Liver (tissue), 9 donors: Measurements from ENCODE around the gene U2AF2. TPM values are rescaled to one million over a fixed set of nuclear protein-coding genes. Genes with fewer than 3 reads are reported as not detected.

Source experiments
- DNase-seq: peaks from one replicate; pipeline ENCODE4 v3.0.0-alpha.2; 2017; ENCODE audit warnings: low spot score
- H3K27ac ChIP-seq, 2 donors: one replicate each; pipeline ENCODE4 v1.7.0; 2013; ENCODE audit warnings: inconsistent platforms in 2 of 2, low read length in 2 of 2, control low read depth in 1 of 2, low read depth in 1 of 2, mild to moderate bottlenecking in 1 of 2
- H3K27me3 ChIP-seq, 4 donors: one replicate each; pipeline versions ENCODE4 v1.6.1 to v1.7.0; 2013; ENCODE audit warnings: low read length in 3 of 4, inconsistent platforms in 1 of 4, mild to moderate bottlenecking in 1 of 4, moderate library complexity in 1 of 4; ENCODE audit not compliant: control insufficient read depth in 4 of 4, insufficient read depth in 4 of 4
- H3K36me3 ChIP-seq, 4 donors: one replicate each; pipeline versions ENCODE4 v1.6.1 to v1.7.0; 2013; ENCODE audit warnings: low read length in 3 of 4, mild to moderate bottlenecking in 3 of 4, low read depth in 1 of 4, moderate library complexity in 1 of 4; ENCODE audit not compliant: control insufficient read depth in 4 of 4, insufficient read depth in 3 of 4
- H3K4me1 ChIP-seq, 4 donors: one replicate each; pipeline versions ENCODE4 v1.6.1 to v1.7.0; 2013; ENCODE audit warnings: low read length in 3 of 4, mild to moderate bottlenecking in 3 of 4, moderate library complexity in 1 of 4; ENCODE audit not compliant: control insufficient read depth in 4 of 4, insufficient read depth in 4 of 4
- H3K4me3 ChIP-seq, 3 donors: one replicate each; pipeline versions ENCODE4 v1.6.1 to v1.7.0; 2013; ENCODE audit warnings: low read length in 3 of 3, control low read depth in 1 of 3, low read depth in 1 of 3, mild to moderate bottlenecking in 1 of 3
- H3K9ac ChIP-seq, 2 donors: one replicate each; pipeline ENCODE4 v1.7.0; 2013; ENCODE audit warnings: low read length in 2 of 2, mild to moderate bottlenecking in 2 of 2, moderate library complexity in 2 of 2, control low read depth in 1 of 2, low read depth in 1 of 2
- H3K9me3 ChIP-seq, 4 donors: one replicate each; pipeline versions ENCODE4 v1.6.1 to v1.7.0; 2013; ENCODE audit warnings: low read length in 3 of 4; ENCODE audit not compliant: control insufficient read depth in 4 of 4
- ATF3 ChIP-seq: IDR thresholded peaks from 2 replicates; pipeline ENCODE4 v1.6.1; 2016; ENCODE audit warnings: antibody characterized with exemption
- CTCF ChIP-seq: fragments of 150-350 bp; IDR thresholded peaks from 2 replicates; pipeline ENCODE4 v1.5.1; 2017; ENCODE audit warnings: improper control_type of control experiment, low read depth, low read length; ENCODE audit not compliant: missing input control
- EGR1 ChIP-seq, 2 donors: IDR thresholded peaks; 2 replicates each; pipeline ENCODE4 v1.6.1; 2016 to 2018; ENCODE audit warnings: antibody characterized with exemption in 2 of 2, low read depth in 2 of 2
- FOXA1 ChIP-seq: IDR thresholded peaks from 2 replicates; pipeline ENCODE4 v1.6.1; 2016; ENCODE audit warnings: antibody characterized with exemption
- FOXA2 ChIP-seq: IDR thresholded peaks from 2 replicates; pipeline ENCODE4 v1.6.1; 2016; ENCODE audit warnings: antibody characterized with exemption
- GABPA ChIP-seq, 2 donors: IDR thresholded peaks in 1 of 2; conservative IDR thresholded peaks in 1 of 2; 2 replicates each; pipeline ENCODE4 v1.6.1; 2016; ENCODE audit warnings: antibody characterized with exemption in 2 of 2, mild to moderate bottlenecking in 1 of 2, moderate library complexity in 1 of 2
- HNF4A ChIP-seq, 2 donors: conservative IDR thresholded peaks; 2 replicates each; pipeline ENCODE4 v1.6.1; 2016; ENCODE audit warnings: antibody characterized with exemption in 2 of 2, mild to moderate bottlenecking in 2 of 2
- HNF4G ChIP-seq: IDR thresholded peaks from 2 replicates; pipeline ENCODE4 v1.6.1; 2016; ENCODE audit warnings: antibody characterized with exemption
- JUND ChIP-seq, 2 donors: IDR thresholded peaks; 2 replicates each; pipeline ENCODE4 v1.6.1; 2016; ENCODE audit warnings: antibody characterized with exemption in 2 of 2
- MAX ChIP-seq: IDR thresholded peaks from 2 replicates; pipeline ENCODE4 v1.6.1; 2016; ENCODE audit warnings: antibody characterized with exemption
- NR2F2 ChIP-seq: IDR thresholded peaks from 2 replicates; pipeline ENCODE4 v1.6.1; 2016; ENCODE audit warnings: antibody characterized with exemption
- RAD21 ChIP-seq, 2 donors: IDR thresholded peaks; 2 replicates each; pipeline ENCODE4 v1.6.1; 2016; ENCODE audit warnings: antibody characterized with exemption in 2 of 2, mild to moderate bottlenecking in 2 of 2
- REST ChIP-seq: IDR thresholded peaks from 2 replicates; pipeline ENCODE4 v1.6.1; 2016; ENCODE audit warnings: antibody characterized with exemption, mild to moderate bottlenecking
- RXRA ChIP-seq, 2 donors: IDR thresholded peaks; 2 replicates each; pipeline ENCODE4 v1.6.1; 2017 to 2018; ENCODE audit warnings: antibody characterized with exemption in 2 of 2, mild to moderate bottlenecking in 1 of 2
- SP1 ChIP-seq: IDR thresholded peaks from 2 replicates; pipeline ENCODE4 v1.6.1; 2018; ENCODE audit warnings: antibody characterized with exemption, mild to moderate bottlenecking
- TAF1 ChIP-seq: conservative IDR thresholded peaks from 2 replicates; pipeline ENCODE4 v1.6.1; 2016; ENCODE audit warnings: antibody characterized with exemption, mild to moderate bottlenecking
- YY1 ChIP-seq: IDR thresholded peaks from 2 replicates; pipeline ENCODE4 v1.6.1; 2016; ENCODE audit warnings: antibody characterized with exemption, mild to moderate bottlenecking
- ZBTB33 ChIP-seq: IDR thresholded peaks from 2 replicates; pipeline ENCODE4 v1.6.1; 2016; ENCODE audit warnings: antibody characterized with exemption
- WGBS: extraction: QIAGEN DNeasy Blood & Tissue Kit; methylation state at CpG from one replicate; pipeline ENCODE4 v1.1.7; 2013; 5-methylcytosine and 5-hydroxymethylcytosine counted together
- polyA plus RNA-seq, 2 donors: library from polyadenylated mRNA; stranded (reverse) in 1 of 2; unstranded in 1 of 2; fragments of 200-250 nt in 1 of 2; fragments of >200 nt in 1 of 2; fragmentation: Nextera tagmentation in 1 of 2; extraction: Ambion mirVana in 1 of 2; gene quantifications; one replicate each; pipeline versions ENCODE4 v1.2.1 to v1.2.3, GENCODE V29; 2013 to 2015
- total RNA-seq, 2 donors: library from RNA; depleted of rRNA; stranded (reverse); fragments of >200 nt; gene quantifications; one replicate each; pipeline ENCODE4 v1.2.3, GENCODE V29; 2014
- donor health status: healthy.
- donor health status: healthy.
- donor health status: healthy.
- donor health status: healthy.
- donor health status: healthy.

The U2AF2 gene
- total and polyA plus RNA-seq, 4 donors = 8.6 to 66.6 (median 51.2) TPM

- WGBS = 75% methylated on average over 11 of the region's 11 CpGs
- Histone ChIP-seq H3K9ac (no peak overlapping the region), H3K4me1 (peaks cover 0 to 12% (median 0%) of the 10 kb centered on the region in 4 donors), H3K4me3 (no peak overlapping the region), H3K9me3 (no peaks in the 10 kb centered on the region), H3K36me3 (peaks cover 22 to 70% (median 56%) of the 10 kb centered on the region in 4 donors), H3K27me3 (no peaks in the 10 kb centered on the region), H3K27ac (no peak overlapping the region)
- no peak for DNase-seq
- no peak for TF ChIP-seq CTCF
- TF ChIP-seq EGR1 (IDR thresholded peaks at IDR 0.05; ENCODE audit: low read depth in 2 of 2) = no peak
- TF ChIP-seq HNF4G = no peak
- no peak for TF ChIP-seq NR2F2
- no peak for TF ChIP-seq ZBTB33
- no peak for TF ChIP-seq RAD21 (IDR thresholded peaks at IDR 0.05)
- no peak for TF ChIP-seq MAX
- TF ChIP-seq FOXA1 = no peak
- TF ChIP-seq TAF1 = no peak
- no peak for TF ChIP-seq GABPA (IDR thresholded peaks at IDR 0.05 in 1 of 2, conservative IDR thresholded peaks at IDR 0.05 in 1 of 2)
- TF ChIP-seq REST = no peak
- no peak for TF ChIP-seq YY1
- no peak for TF ChIP-seq FOXA2
- no peak for TF ChIP-seq HNF4A (conservative IDR thresholded peaks at IDR 0.05)
- no peak for TF ChIP-seq SP1
- no peak for TF ChIP-seq JUND (IDR thresholded peaks at IDR 0.05)
- no peak for TF ChIP-seq ATF3
- TF ChIP-seq RXRA (IDR thresholded peaks at IDR 0.05) = no peak
These were observed 13.1 kb downstream of the U2AF2 start for GRCh38 chr19:55667958-55668357.
